Stimulated activated CD8-positive, alpha-beta memory T cell treated with anti-CD3 and anti-CD28 coated beads, Interleukin-15, amount 100 ng/mL, for 24 hours (primary cell): Measurements from ENCODE around the gene SLC25A5.
"Not testable (repeated sequence)": the region's sequence is repeated elsewhere in the genome, so short reads cannot be mapped to it uniquely, and the experiment has no call there.

ENCODE experiments used
- DNase-seq: peaks from one replicate; pipeline ENCODE4 v3.0.0-alpha.2; 2020; ENCODE audit warnings: low read depth

SLC25A5 gene

DNA sequence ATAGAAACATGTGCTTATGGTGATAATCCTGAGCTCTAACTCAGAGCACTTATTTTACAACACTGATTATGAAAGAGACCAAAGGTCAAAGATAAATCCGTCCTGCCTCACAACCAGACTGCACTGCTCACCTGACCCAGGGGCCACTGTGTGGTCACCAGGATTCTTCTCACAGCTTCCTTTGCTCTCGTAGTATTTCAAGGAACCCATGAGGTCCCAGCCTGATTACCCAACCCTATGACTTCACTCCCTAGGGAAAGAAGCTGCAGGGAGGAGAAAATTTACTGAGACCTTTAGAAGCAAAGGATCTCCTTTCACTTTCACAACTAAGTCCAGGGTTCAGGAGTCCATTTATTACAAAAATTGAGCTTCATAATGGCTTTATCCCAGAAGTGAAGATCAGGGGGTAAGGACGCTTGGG is 9.6 kb downstream of the SLC25A5 start:
- DNase-seq = no peak

DNA sequence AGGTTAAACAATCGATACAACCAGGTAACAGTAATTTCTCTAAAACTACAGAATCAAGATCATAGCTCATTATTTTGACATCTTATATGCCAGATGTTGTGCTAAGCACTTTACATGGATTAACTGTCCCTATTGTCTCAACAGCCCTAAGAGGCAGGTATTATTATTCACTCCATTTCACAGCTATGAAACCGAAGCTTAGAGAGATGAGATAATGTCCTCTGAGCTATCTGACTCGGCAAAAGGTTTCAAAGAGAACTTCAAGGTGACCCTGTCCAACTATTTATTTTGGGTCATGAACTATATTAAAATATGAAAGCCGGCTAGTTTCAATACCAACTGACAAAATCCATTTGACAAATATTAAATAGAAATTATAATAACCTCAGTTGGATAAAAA is 10.3 kb downstream of the SLC25A5 start:
- no peak for DNase-seq

DNA sequence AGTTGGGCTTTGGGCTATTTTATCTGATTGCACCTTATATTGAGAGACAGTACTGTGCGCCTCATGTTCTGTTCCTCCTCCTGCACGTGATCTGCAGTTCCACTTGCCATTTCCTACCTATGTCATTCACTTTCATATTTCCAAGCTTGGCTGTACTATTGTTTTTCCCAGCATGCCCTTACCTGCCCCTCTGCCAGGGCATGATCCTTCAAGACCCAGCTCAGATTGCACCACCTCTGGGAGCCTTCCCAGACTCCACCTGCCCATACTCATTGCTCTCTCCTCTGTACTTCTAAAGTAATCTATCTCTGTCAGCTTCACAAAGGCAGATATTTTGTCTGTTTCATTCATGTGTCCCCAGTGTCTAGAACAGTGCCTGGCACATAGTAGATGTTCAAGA is 11.6 kb downstream of the SLC25A5 start:
- no peak for DNase-seq

DNA sequence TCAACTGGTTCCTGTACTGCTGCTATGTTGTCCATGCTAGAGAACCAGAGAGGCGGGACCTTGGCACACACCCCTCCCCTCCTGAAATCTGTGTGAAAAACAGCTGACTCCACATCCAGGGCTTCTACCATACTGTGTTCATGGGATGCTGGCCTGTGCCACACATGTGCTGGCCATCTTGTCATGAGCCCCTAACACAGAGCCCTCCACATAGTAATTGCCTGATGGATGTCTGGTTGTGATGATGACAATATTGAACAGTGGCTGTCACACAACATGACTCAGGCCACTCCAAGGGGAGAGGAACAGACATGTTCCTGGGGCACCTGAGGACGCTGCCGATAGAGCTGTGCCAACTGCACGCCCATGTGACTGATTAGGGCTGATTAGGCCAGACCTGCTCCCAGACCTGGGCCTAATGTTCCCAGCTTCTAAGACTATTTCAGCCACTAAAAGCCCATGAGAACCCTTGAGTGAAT is 13.1 kb downstream of the SLC25A5 start:
- DNase-seq = no peak

DNA sequence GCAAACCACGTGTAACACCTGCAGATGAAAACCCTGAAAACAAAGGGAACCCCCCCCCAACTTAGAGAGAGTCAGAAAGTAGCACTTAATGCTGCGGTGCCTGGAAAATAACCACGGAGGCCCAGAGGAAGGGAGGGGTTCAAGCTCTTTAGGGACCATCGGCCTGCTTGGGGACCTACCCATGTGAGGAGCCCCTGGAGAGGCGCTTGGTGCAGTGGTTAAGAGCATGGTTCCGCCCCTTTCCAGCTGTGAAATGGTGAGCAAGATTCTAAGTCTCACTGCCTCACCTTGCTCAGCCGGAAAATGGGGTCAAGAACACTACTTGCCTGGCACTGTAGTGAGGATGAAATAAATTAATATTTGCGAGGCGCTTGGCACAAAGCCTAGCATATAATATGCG is 13.8 kb downstream of the SLC25A5 start:
- DNase-seq = no peak

DNA sequence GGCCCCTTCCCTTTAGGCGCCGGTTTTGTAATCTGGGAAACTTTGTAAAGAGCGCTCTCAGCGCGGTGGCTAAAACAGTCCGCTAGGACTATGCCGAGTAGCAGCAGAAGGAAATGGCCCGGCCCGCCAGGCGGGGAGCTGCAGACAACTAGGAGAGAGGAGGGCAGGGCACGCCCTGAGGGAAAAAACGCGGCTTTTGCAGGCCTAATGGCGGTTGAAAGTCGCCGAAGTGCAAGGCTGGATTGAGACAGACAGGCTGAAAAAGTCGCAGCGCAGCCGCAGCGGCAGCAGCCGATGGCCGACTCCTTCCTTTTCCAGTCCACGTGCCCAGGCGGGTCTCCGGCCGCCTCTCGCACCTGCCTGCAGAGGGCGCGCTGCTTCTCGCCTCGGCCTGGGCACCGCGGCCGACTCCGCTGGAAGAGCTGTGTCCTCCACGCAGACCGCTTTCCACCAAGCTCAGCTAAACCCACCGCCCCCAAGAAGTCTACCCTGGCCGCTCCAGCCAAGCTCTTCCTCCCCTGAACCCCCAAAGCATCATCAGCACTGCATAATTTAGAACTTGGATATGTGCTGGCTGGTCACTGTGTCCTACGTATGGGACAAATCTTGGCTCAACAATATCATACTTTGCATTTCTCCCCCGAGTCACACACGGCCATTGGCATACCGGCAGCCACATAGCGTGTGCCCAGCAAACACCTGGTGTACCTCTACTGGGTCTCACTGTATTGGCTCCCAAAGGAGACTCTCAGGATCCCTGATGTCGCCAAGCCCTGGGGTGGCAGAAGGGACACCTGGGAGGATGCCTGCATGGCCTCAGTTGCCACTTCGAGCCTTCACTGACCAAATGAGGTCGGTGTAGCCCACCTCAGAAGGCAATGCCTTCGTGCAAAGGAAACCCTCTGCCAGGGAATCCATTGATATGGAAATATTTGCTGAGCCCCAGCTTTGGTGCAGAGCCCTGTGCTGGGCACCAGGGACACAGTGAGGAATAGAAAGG is 14.5 kb downstream of the SLC25A5 start:
- DNase-seq = peak; percentile 43

DNA sequence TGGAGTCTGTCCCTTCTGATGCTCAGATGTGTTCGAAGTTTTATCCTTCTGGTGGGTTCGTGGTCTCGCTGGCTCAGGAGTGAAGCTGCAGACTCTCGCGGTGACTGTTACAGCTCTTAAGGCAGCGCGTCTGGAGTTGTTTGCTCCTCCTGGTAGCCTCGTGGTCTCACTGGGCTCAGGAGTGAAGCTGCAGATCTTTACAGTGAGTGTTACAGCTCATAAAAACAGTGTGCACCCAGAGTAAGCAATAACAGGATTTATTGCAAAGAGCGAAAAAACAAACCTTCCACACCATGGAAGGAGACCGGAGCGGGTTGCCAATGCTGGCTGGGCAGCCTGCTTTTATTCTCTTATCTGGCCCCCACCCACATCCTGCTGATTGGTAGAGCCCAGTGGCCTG is 18.5 kb downstream of the SLC25A5 start:
- DNase-seq = no peak

DNA sequence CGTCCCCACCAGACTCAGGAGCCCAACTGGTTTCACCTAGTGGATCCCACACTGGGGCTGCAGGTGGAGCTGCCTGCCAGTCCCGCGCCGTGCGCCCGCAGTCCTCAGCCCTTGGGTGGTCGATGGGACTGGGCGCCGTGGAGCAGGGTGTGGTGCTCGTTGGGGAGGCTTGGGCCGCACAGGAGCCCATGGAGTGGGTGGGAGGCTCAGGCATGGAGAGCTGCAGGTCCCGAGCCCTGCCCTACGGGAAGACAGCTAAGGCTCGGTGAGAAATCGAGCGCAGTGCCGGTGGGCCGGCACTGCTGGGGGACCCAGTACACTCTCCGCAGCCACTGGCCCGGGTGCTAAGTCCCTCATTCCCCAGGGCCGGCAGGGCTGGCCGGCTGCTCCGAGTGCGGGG is 19.5 kb downstream of the SLC25A5 start:
- DNase-seq = not testable (repeated sequence)

DNA sequence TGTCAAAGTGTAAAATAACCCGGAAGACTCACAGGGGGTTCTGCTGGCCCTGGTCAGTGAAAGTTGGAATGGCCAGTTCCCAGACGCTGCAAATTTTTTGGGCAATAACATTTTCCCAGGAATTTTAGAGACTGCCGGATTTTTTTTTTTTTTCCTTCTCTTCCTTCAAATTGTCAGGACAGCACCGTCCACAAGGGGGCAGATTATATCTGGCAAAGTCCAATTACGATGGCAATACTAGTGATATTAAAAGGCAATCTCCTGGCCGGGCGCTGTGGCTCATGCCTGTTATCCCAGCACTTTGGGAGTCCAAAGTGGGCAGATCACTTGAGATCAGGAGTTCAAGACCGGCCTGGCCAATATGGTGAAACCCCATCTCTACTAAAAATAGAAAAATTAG is 20.5 kb downstream of the SLC25A5 start:
- DNase-seq = no peak

DNA sequence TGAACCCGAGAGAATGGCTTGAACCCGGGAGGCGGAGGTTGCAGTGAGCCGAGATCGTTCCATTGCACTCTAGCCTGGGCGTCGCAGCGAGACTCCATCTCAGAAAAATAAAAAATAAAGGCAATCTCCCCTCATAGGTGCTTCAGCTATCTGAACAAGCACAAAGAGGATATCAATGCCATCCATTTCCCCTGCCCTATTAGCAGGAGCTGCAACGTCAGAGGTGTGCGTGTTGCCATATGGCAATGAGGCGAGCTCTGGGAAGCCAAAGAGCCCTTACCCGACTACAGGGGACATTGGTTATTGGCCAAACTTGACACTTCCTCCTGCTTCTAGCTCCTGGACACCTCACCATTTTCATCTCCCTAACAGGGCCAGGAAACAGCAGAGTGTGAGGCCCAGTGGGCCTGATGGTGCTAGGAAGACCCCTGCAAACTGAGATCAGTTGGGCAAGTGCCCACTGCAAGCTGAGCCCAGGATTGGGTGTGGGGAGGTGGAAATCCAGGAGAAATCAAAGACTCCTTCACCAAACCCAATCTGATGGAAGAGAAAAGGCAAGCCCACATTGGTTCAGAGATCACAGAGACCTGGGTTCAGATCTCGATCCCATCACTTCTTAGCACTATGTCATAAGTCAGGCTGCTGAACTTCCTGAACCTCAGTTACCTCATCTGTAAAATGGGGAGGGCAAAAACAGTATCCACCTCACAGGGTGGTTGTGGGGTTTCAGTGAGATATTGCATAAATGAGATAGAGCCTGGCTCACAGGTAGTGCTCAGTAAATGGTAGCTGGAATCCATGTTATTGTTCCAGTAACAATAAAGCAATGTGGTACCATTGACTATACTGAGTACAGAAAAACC is 21.2 kb downstream of the SLC25A5 start:
- DNase-seq = no peak

DNA sequence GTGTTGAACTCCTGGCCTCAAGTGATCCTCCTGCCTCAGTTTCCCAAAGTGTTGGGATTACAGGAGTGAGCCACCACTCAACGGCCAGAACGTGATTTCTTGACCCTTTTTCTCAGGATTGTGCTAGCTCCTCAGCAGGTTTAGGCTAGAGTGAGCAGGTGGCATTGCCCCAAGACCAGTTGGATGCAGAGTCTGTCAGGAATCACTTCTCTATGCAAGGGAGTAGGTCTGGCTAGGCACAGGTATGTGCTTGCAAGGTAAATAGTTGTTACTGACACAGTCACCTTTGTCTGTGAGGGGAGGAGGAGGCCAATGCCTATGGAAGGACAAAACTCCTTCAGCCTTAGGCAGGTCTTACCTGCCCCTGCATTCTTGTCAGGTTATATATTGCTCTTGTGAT is 24.2 kb downstream of the SLC25A5 start:
- DNase-seq = no peak

DNA sequence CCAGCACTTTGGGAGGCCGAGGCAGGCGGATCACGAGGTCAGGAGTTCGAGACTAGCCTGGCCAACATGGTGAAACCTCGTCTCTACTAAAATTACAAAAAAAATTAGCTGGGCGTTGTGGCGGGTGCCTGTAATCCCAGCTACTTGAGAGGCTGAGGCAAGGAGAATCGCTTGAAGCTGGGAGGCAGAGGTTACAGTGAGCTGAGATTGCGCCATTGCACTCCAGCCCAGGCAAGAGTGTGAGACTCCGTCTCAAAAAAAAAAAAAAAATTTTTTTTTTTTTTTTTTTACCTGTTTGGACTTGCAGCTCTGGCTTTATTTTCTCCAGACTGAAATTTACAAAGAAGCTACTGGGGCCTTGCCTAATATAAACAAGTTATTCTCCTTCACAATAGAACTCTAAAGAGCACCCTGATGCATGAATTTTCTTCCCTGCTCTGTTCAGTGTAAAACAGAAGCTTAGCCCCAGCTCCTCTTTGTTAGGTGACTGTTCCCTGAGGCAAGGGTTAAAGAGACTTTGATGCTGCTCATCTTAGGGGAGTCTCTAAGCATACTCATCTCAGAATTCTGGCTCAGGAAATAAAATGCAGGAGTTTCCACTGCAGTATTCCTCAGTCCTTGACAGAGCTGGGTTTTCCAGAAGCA is 25.7 kb downstream of the SLC25A5 start:
- not testable (repeated sequence) for DNase-seq

DNA sequence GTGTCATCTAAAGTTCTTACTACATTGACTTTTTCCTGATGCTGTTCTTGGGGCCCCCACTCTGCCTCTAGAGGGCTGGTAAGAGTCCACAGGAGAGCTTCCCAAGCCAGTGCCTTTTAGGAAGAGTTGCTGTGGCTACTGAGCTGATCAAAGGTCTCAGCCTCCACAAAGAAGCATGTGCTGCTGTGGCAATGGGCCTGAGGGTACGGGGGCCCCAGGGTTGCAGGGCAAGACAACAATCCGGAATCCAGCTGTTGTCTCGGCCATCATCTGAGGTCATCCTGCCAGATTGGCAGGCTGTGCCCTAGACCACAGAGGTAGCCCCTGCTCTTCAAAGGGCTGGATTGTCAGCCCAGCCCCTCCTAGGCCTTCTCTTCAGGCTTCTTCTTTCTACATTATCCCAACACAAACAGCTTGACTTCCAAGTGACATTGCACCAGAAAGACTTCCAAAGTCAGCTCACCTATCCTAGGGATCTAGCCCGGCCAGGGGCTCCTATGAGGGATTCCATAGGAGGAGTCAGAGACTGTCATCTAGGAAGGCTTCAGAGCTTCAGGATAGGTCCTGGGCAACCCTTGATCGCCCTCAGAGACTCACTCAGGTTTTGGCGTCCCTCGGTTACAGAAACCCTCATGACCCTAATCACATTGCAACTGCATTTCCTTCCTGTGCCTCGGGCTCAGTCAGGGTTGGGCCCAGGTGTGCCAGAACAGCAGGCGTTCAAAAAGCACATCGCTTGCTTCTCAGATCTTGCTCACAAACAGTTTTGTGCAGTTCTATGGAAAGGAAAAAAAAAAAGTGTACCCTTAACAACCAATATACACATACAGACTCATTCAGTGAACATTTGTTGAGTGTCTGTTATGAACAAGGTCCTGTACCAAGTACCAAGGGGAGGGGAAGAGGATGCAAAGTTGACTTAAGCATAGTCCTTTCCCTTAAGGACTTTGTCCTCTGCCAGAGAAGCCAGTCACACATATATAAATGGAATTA is 27.8 kb downstream of the SLC25A5 start:
- DNase-seq = no peak

DNA sequence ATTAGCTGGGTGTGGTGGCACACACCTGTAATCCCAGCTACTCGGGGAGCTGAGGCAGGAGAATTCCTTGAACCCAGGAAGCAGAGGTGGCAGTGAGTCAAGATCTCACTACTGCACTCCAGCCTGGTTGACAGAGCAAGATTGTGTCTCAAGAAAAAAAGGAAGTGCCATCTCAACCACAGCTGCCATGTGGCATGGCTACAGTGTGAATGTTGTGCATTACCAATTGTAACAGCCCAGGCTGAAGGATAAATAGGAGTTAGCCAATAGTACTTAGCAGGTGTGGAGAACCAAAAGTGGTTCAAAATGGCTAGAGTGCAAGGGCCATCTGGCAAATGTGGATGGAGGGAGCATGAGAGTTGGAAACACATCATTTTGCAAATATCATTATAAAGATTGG is 28.9 kb downstream of the SLC25A5 start:
- DNase-seq = no peak

DNA sequence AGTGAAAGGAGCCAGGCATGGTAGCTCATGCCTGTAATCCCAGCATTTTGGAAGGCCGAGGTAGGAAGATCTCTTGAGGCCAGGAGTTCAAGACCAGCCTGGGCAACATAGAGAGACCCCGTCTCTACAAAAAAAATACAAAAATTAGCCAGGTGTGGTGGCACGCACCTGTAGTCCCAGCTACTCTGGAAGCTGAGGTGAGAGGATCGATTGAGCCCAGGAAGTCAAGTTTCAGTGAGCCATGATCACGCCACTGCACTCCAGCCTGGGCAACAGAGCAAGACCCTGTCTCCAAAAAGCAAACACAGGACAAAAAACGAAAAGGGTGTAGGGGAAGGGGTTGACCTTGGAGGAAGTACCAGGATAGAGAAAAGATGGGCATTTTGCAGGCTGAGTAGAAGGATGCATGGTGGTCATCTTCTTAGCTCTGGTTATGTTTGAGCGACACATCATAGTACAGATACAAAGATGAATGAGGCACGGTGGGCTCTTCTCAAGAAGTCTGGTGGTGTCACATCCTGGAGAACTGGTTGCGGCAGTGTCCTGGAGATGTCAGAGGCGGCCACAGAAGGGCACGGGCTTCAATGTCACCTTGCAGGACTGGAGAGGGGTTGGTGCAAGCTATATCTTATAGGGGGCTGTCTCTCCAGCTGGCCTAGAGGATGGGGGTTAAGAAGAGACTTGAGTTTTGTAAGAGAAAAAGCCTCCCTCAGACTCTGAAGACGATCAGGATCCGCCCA is 32.0 kb downstream of the SLC25A5 start:
- no peak for DNase-seq

DNA sequence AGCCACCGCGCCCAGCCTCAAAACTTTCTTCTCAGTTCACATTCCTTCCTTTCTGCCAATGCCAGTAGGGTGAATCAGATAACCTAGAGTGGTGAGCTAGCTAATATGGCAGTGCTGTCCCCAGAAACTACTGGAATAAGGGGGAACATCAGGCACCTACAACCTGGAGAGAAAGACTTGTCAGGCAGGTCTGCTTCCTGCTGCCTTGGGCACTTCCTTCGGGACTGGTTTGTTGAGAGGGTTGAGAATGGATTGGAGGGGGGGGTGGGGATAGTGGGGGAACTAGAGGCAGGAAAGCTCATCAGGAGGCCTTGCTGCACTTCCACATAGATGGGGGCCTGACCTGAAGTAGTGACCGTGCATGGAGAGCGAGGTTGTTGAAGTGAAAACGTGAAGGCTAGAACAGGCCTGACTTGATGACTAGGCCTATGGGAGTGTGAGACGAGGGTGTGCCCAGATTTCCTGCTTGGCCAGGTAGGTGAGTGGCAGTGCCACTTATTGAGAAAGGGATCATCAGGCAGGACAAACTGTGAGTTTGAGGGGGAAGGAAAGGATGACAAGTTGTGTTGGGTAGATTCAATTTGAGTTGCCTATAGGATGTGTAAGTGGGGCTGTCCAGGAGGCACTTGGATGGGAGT is 33.4 kb downstream of the SLC25A5 start:
- DNase-seq = no peak

DNA sequence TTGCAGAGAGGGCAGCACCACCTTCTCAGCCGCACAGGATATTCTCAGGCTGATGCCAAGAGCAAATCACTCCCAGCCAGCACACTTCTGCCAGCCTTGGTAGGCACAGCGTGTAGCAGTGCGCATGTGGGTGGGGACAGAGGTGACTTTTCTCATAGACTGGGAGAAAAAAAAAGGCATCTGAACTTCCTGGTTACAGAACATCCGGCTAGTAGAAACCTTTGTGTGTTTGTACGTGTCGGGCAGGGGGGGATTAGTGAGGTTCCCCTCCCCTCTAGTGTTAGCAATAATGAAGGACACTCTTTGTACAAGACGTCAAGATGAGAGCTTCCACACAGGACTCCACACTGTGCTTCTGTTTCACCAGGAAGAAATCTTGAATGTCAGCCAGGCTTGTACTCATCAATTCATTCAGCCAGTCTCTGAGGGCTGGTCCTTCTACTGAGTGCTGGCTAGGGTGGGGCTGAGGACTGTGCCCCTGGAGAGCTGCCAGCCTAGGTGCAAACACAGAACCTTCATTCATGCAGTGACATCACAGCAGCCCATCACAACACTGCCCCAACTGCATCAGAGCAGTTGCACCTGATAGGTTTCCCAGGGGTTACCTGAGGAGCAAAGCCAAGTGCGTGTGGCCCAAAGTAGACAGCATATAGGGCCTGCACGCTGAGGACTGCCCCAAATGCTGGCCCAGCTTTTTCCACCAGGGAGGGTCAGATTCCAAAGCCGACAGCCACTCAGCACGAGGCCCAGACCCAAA is 34.7 kb downstream of the SLC25A5 start:
- no peak for DNase-seq

DNA sequence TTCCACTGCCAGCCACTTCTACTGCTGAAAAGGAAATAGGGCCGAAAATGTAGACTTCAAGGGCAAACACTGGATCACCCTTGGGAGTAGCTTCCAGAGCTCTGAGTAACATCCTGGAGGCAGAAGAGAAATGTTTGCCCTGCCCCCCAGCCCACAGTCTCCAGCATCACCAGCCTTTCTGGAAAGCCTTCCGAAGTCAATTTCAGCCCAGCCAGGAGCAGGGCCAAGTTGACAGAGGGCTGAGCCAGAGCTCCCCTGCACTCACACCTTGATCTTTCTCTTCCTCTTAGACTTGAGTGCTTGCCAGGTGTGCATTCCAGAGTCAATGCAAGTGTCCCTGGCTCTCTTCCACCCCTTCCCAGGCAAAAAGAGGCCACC is 35.2 kb downstream of the SLC25A5 start:
- DNase-seq = no peak

DNA sequence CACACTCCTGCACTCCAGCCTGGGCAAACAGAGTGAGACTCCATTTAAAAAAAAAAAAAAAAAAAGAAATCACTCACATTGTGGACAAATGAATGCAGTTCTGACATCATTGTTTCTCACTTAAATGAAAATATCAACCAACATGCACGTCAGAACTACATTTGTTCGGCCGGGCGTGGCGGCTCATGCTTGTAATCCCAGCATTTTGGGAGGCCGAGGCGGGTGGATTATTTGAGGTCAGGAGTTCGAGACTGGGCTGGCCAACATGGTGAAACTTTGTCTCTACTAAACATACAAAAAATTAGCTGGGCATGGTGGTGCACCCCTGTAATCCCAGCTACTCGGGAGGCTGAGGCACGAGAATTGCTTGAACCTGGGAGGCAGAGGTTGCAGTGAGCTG is 36.9 kb downstream of the SLC25A5 start:
- not testable (repeated sequence) for DNase-seq
